A673 (cell line): ENCODE data around the gene KRTAP4-6. TPM values are rescaled to one million over a fixed set of nuclear protein-coding genes. Genes with fewer than 3 reads are reported as not detected.
"Not testable (repeated sequence)": the region's sequence is repeated elsewhere in the genome, so short reads cannot be mapped to it uniquely, and the experiment has no call there.

ENCODE experiments used
- BruUV-seq: library from RNA; stranded (reverse); fragments of 400-500 nt; replicated peaks from 2 replicates; lab custom pipeline; 2021; lab: Mats Ljungman, UMichigan
- CTCF ChIA-PET: fragments of 300-600 bp; sonication (Branson Sonifier 250); formaldehyde crosslinking; loops from one replicate; lab custom pipeline; 2022; ENCODE audit warnings: antibody characterized with exemption; lab: Charles Lee
- POLR2A ChIA-PET: fragments of 300-600 bp; sonication (Branson Sonifier 250); formaldehyde crosslinking; loops from one replicate; lab custom pipeline; 2022; ENCODE audit warnings: antibody characterized with exemption; ENCODE audit not compliant: low non-redundant PET; lab: Charles Lee
- DNase-seq: peaks from one replicate; pipeline ENCODE4 v3.0.0-alpha.2; 2015; ENCODE audit warnings: low spot score
- H3K27ac ChIP-seq: fragments of 200-600 bp; sonication (generic); 2 replicates; pipeline ENCODE4 v1.5.1; 2016; ENCODE audit warnings: mixed run types, low read depth, mild to moderate bottlenecking, mixed read lengths, antibody characterized with exemption, low read length; ENCODE audit not compliant: poor library complexity, severe bottlenecking
- H3K27me3 ChIP-seq: fragments of 200-600 bp; sonication (generic); replicated peaks from 2 replicates; pipeline ENCODE4 v1.6.1; 2017; ENCODE audit warnings: mixed run types, low read depth, mild to moderate bottlenecking, mixed read lengths, antibody characterized with exemption, low read length; ENCODE audit not compliant: insufficient read depth, poor library complexity
- H3K36me3 ChIP-seq: fragments of 200-600 bp; sonication (generic); 2 replicates; pipeline ENCODE4 v1.6.1; 2016; ENCODE audit warnings: mixed run types, mild to moderate bottlenecking, mixed read lengths, antibody characterized with exemption, low read length; ENCODE audit not compliant: insufficient read depth, poor library complexity, severe bottlenecking
- H3K4me1 ChIP-seq: fragments of 200-600 bp; sonication (generic); 2 replicates; pipeline ENCODE4 v1.6.1; 2017; ENCODE audit warnings: mixed run types, mild to moderate bottlenecking, mixed read lengths, antibody characterized with exemption, low read length; ENCODE audit not compliant: insufficient read depth, poor library complexity, severe bottlenecking
- H3K4me3 ChIP-seq: fragments of 200-600 bp; sonication (generic); 2 replicates; pipeline ENCODE4 v1.5.1; 2016; ENCODE audit warnings: low read depth, mixed run types, mild to moderate bottlenecking, mixed read lengths, low read length; ENCODE audit not compliant: poor library complexity, severe bottlenecking
- H3K9me3 ChIP-seq: fragments of 200-600 bp; sonication (generic); 2 replicates; pipeline ENCODE4 v1.6.1; 2016; ENCODE audit warnings: mixed run types, low read depth, mild to moderate bottlenecking, mixed read lengths, antibody characterized with exemption, low read length; ENCODE audit not compliant: poor library complexity, severe bottlenecking
- EZH2 ChIP-seq: fragments of 200-600 bp; sonication (generic); IDR thresholded peaks from 2 replicates; pipeline ENCODE4 v1.6.1; 2017; ENCODE audit warnings: borderline replicate concordance, low read depth, mild to moderate bottlenecking, mixed read lengths, antibody characterized with exemption, low read length; ENCODE audit not compliant: poor library complexity, severe bottlenecking
- intact Hi-C: fragments of 100-400 bp; cut with micrococcal nuclease; formaldehyde crosslinking; loops from one replicate; pipeline ENCODE4 v1.10.0; 2022; ENCODE audit not compliant: unreplicated experiment
- total RNA-seq: library from RNA; stranded (reverse); gene quantifications from 2 replicates; pipeline ENCODE4 v1.2.3, GENCODE V29; 2021
- TF ChIP-seq, protein P1 (sequence below): fragments of 300-800, 200-600 bp; sonication (generic); conservative IDR thresholded peaks from 2 replicates; pipeline ENCODE4 v1.5.1; 2017; ENCODE audit warnings: low read depth, mild to moderate bottlenecking, antibody characterized with exemption, low read length, moderate library complexity, mixed read lengths

The KRTAP4-6 gene
- total RNA-seq, 1 experiment from 2014 or later = not detected

DNA sequence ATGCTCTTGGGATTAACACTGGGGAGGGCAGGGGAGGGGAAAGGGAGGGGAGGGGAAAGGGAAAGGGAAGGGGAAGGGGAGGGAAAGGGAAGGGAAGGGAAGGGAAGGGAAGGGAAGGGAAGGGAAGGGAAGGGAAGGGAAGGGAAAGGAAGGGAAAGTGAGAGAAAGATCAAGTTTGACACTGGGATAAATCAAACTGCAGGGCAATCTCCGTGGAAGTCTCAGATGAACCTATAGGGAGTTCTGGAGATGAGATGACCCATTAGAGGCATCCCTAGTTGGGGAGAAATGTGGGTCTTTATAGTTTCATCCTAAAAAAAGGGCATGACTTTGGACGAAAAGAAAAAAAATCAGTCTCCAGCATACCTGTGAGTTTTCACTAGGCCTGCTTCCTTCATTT is 18.6 kb downstream of the KRTAP4-6 start:
- TF ChIP-seq EZH2 = no peak
- TF ChIP-seq, protein P1, sequence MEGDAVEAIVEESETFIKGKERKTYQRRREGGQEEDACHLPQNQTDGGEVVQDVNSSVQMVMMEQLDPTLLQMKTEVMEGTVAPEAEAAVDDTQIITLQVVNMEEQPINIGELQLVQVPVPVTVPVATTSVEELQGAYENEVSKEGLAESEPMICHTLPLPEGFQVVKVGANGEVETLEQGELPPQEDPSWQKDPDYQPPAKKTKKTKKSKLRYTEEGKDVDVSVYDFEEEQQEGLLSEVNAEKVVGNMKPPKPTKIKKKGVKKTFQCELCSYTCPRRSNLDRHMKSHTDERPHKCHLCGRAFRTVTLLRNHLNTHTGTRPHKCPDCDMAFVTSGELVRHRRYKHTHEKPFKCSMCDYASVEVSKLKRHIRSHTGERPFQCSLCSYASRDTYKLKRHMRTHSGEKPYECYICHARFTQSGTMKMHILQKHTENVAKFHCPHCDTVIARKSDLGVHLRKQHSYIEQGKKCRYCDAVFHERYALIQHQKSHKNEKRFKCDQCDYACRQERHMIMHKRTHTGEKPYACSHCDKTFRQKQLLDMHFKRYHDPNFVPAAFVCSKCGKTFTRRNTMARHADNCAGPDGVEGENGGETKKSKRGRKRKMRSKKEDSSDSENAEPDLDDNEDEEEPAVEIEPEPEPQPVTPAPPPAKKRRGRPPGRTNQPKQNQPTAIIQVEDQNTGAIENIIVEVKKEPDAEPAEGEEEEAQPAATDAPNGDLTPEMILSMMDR = no peak
- H3K36me3 ChIP-seq = no peaks in the 10 kb centered on the region
- no peak overlapping the region for H3K27ac ChIP-seq
- H3K4me1 ChIP-seq = no peaks in the 10 kb centered on the region
- H3K9me3 ChIP-seq = no peaks in the 10 kb centered on the region
- BruUV-seq = no TSS peak
- ChIA-PET POLR2A (no interaction called here), CTCF (no interaction called here)
- no peak overlapping the region for H3K4me3 ChIP-seq
- intact Hi-C loops = no loop called here
- no peak for DNase-seq
- H3K27me3 ChIP-seq = no peaks in the 10 kb centered on the region

GRCh38 chr17:41119696-41120690 is 20.4 kb downstream of the KRTAP4-6 start:
- POLR2A ChIA-PET, CTCF ChIA-PET, BruUV-seq, intact Hi-C loops, H3K4me1 ChIP-seq, DNase-seq, H3K27ac ChIP-seq, H3K36me3 ChIP-seq, H3K27me3 ChIP-seq, H3K4me3 ChIP-seq, H3K9me3 ChIP-seq: not testable (repeated sequence)

DNA sequence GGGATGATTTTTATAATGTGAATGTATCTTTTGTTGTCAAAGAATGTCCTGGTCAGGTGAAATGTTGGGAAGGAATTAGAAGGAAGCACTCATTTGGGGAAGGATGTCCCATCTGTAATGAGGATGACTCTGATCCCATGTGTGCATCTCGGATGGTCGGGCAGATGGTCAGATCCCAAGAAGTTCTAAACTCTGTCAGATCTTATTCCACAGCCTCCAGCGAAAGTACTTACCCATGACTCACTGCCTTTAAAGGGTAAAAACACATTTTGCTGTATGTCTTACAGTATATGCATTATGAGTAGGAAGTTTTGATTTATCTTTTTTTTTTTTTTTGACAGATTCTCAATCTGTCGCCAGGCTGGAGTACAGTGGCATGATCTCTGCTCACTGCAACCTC is 21.6 kb downstream of the KRTAP4-6 start:
- ChIA-PET CTCF (no interaction called here), POLR2A (no interaction called here)
- Histone ChIP-seq H3K27me3 (no peaks in the 10 kb centered on the region), H3K27ac (no peak overlapping the region), H3K4me1 (no peaks in the 10 kb centered on the region), H3K36me3 (no peaks in the 10 kb centered on the region), H3K4me3 (no peak overlapping the region), H3K9me3 (no peaks in the 10 kb centered on the region)
- no peak for TF ChIP-seq EZH2
- TF ChIP-seq, protein P1 = no peak
- no TSS peak for BruUV-seq
- intact Hi-C loops = no loop called here
- no peak for DNase-seq

DNA sequence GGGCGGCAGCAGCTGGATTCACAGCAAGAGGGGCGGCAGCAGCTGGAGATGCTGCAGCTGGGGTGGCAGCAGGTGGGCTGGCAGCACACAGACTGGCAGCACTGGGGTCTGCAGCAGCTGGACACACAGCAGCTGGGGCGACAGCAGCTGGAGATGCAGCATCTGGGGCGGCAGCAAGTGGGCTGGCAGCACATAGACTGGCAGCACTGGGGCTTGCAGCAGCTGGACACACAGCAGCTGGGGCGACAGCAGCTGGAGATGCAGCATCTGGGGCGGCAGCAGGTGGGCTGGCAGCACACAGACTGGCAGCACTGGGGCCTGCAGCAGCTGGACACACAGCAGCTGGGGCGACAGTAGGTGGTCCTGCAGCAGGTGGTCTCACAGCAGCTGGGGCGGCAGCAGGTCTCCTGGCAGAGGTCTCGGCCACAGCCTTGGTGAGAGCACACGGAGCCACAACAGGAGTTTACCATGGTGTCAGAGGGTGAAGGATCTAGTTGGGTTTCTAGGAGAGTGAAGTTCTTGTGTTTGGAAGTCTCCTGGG is 22.4 kb downstream of the KRTAP4-6 start, which contains the start of gene KRTAP4-11:
TSS of gene KRTAP4-11 (minus strand) at position 528 of the 541 bp plus-strand sequence. CDS start at position 470, 58 bp downstream.
- H3K27ac ChIP-seq, H3K36me3 ChIP-seq, POLR2A ChIA-PET, CTCF ChIA-PET, DNase-seq, BruUV-seq, H3K4me1 ChIP-seq, H3K27me3 ChIP-seq, intact Hi-C loops, H3K9me3 ChIP-seq, H3K4me3 ChIP-seq: not testable (repeated sequence)
